Adrenal gland (tissue), 12 donors: ENCODE measurements around the gene ANKRD49. TPM values are rescaled to one million over a fixed set of nuclear protein-coding genes. Genes with fewer than 3 reads are reported as not detected.
"Not testable (repeated sequence)": the region's sequence is repeated elsewhere in the genome, so short reads cannot be mapped to it uniquely, and the experiment has no call there.

ENCODE experiments used
- DNase-seq, 7 donors: peaks; one replicate each; pipeline ENCODE4 v3.0.0-alpha.2; 2019 to 2020
- H3K27ac ChIP-seq, 5 donors: fragments of 200-600 bp; sonication (generic) in 4 of 5; 1 replicate in 3 of 5; 2 replicates in 2 of 5; pipeline versions ENCODE4 v1.5.1 to v1.8.0; 2016 to 2020; ENCODE audit warnings: mild to moderate bottlenecking in 1 of 5
- H3K27me3 ChIP-seq: fragments of 200-600 bp; 2 replicates; pipeline ENCODE4 v1.8.0; 2021
- H3K36me3 ChIP-seq, 2 donors: fragments of 200-600 bp; replicated peaks in 1 of 2; 1 replicate in 1 of 2; 2 replicates in 1 of 2; pipeline versions ENCODE4 v1.5.1 to v1.8.0; 2018 to 2022
- H3K4me1 ChIP-seq, 2 donors: fragments of 200-600 bp; replicated peaks in 1 of 2; 1 replicate in 1 of 2; 2 replicates in 1 of 2; pipeline versions ENCODE4 v1.5.1 to v1.8.0; 2018 to 2021
- H3K4me3 ChIP-seq, 4 donors: fragments of 200-600 bp; sonication (generic) in 3 of 4; one replicate each; pipeline ENCODE4 v1.5.1; 2016 to 2018
- H3K9me3 ChIP-seq, 3 donors: fragments of 200-600 bp; sonication (generic) in 1 of 3; replicated peaks in 1 of 3; 1 replicate in 2 of 3; 2 replicates in 1 of 3; pipeline versions ENCODE4 v1.5.1 to v1.8.0; 2016 to 2021
- POLR2A ChIP-seq, 2 donors: fragments of 450-650 bp; IDR thresholded peaks; one replicate each; pipeline ENCODE4 v1.6.1; 2017; ENCODE audit warnings: antibody characterized with exemption in 2 of 2, mild to moderate bottlenecking in 2 of 2, moderate library complexity in 1 of 2
- WGBS, 4 donors: extraction: QIAGEN DNeasy Blood & Tissue Kit in 2 of 4; methylation state at CpG; one replicate each; pipeline versions ENCODE4 v1.1.5 to v1.1.7; 2013 to 2017; 5-methylcytosine and 5-hydroxymethylcytosine counted together
- intact Hi-C, 2 donors: fragments of 100-400 bp; cut with DNase I; formaldehyde crosslinking; loops; one replicate each; pipeline versions ENCODE4 v1.14.1 to v1.15.0; 2022 to 2023
- polyA plus RNA-seq, 3 donors: library from polyadenylated mRNA; stranded (reverse); fragments of 200-250 nt in 2 of 3; fragments of 350-450 nt in 1 of 3; fragmentation: Illumina TruSeq in 1 of 3; extraction: RNeasy Lipid Tissue Mini Kit (QIAGEN cat#74804) in 1 of 3; gene quantifications; one replicate each; pipeline ENCODE4 v1.2.3, GENCODE V29; 2013 to 2014
- total RNA-seq, 9 donors: library from RNA; depleted of rRNA in 4 of 9; stranded (reverse); fragments of >200 nt in 4 of 9; fragments of 120-200 nt in 1 of 9; fragmentation: NEBNext Ultra II Directional in 1 of 9; extraction: Animal tissue kit (Norgen Biotek cat#: 25700) in 1 of 9; gene quantifications; one replicate each; pipeline versions ENCODE4 v1.1.0 to v1.2.4, GENCODE V29; 2013 to 2023
- TF ChIP-seq, protein P1 (sequence below), 6 experiments: fragments of 450-650 bp in 4 of 6; fragments of 200-600 bp in 2 of 6; sonication (generic) in 1 of 6; IDR thresholded peaks; 1 replicate in 5 of 6; 2 replicates in 1 of 6; pipeline versions ENCODE4 v1.5.1 to v1.8.0; 2016 to 2021; ENCODE audit warnings: antibody characterized with exemption in 6 of 6, mild to moderate bottlenecking in 2 of 6, moderate library complexity in 1 of 6
- donor health status: healthy with polysubstance abuse.
- donor health status: Bipolar disorder and iron deficiency.
- donor health status: DM: yes; HTN: yes; CAD: no.
- donor health status: DM: no; HTN: no; CAD: no.
- donor health status: DM: no; HTN: no; CAD: no.
- donor health status: DM: yes; HTN: yes; CAD: no.

The ANKRD49 gene
- total and polyA plus RNA-seq, 12 donors = 5.0 to 33.7 (median 12.4) TPM

- WGBS, 4 donors = 2 to 20% (median 11%) methylated on average over 3 of the region's 3 CpGs
These were observed 11.0 kb downstream of the ANKRD49 start for GRCh38 chr11:94504689-94505293.

GRCh38 chr11:94506513-94506912 is 12.7 kb downstream of the ANKRD49 start:
- not testable (repeated sequence) for H3K4me3 ChIP-seq, H3K27me3 ChIP-seq, H3K9me3 ChIP-seq, H3K36me3 ChIP-seq, H3K27ac ChIP-seq, H3K4me1 ChIP-seq
- peak in 3 of 7 donors; percentile 11 to 34 (median 33) for DNase-seq
- 60 to 74% (median 69%) methylated on average over 5 of the region's 5 CpGs for WGBS, 4 donors
- intact Hi-C loops = loop anchor here in 1 of 2 donors (10.0 kb wide), 3 partner anchors 332 to 612 kb away; no protein-coding TSS in a partner anchor

More at GRCh38 chr11:94504689-94505293, 11.0 kb downstream of the ANKRD49 start:
- TF ChIP-seq, protein P1, sequence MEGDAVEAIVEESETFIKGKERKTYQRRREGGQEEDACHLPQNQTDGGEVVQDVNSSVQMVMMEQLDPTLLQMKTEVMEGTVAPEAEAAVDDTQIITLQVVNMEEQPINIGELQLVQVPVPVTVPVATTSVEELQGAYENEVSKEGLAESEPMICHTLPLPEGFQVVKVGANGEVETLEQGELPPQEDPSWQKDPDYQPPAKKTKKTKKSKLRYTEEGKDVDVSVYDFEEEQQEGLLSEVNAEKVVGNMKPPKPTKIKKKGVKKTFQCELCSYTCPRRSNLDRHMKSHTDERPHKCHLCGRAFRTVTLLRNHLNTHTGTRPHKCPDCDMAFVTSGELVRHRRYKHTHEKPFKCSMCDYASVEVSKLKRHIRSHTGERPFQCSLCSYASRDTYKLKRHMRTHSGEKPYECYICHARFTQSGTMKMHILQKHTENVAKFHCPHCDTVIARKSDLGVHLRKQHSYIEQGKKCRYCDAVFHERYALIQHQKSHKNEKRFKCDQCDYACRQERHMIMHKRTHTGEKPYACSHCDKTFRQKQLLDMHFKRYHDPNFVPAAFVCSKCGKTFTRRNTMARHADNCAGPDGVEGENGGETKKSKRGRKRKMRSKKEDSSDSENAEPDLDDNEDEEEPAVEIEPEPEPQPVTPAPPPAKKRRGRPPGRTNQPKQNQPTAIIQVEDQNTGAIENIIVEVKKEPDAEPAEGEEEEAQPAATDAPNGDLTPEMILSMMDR (IDR thresholded peaks at IDR 0.05) = peak; percentile 54 to 80 (median 58)
- TF ChIP-seq POLR2A (IDR thresholded peaks at IDR 0.05) = no peak
- intact Hi-C loops = loop anchor here in 1 of 2 donors (10.0 kb wide), 3 partner anchors 330 to 610 kb away; no protein-coding TSS in a partner anchor
- no peak for DNase-seq
- Histone ChIP-seq H3K9me3 (no peaks in the 10 kb centered on the region), H3K27ac (no peak overlapping the region), H3K4me3 (no peak overlapping the region), H3K27me3 (no peaks in the 10 kb centered on the region), H3K36me3 (peaks cover 0 to 5% of the 10 kb centered on the region in 2 donors), H3K4me1 (no peaks in the 10 kb centered on the region)

- Histone ChIP-seq H3K9me3 (no peaks in the 10 kb centered on the region), H3K4me3 (no peak overlapping the region), H3K27ac (no peak overlapping the region), H3K36me3 (no peaks in the 10 kb centered on the region), H3K27me3 (no peaks in the 10 kb centered on the region), H3K4me1 (peaks cover 8% of the 10 kb centered on the region in 2 donors)
- DNase-seq = no peak
- TF ChIP-seq POLR2A (IDR thresholded peaks at IDR 0.05) = no peak
- TF ChIP-seq, protein P1 (IDR thresholded peaks at IDR 0.05) = no peak
- 64 to 82% (median 69%) methylated on average over 4 of the region's 4 CpGs for WGBS, 4 donors
- intact Hi-C loops = loop anchor here in 1 of 2 donors (10.0 kb wide), 3 partner anchors 333 to 613 kb away; no protein-coding TSS in a partner anchor
These were observed 13.7 kb downstream of the ANKRD49 start for GRCh38 chr11:94507485-94507884.

DNA sequence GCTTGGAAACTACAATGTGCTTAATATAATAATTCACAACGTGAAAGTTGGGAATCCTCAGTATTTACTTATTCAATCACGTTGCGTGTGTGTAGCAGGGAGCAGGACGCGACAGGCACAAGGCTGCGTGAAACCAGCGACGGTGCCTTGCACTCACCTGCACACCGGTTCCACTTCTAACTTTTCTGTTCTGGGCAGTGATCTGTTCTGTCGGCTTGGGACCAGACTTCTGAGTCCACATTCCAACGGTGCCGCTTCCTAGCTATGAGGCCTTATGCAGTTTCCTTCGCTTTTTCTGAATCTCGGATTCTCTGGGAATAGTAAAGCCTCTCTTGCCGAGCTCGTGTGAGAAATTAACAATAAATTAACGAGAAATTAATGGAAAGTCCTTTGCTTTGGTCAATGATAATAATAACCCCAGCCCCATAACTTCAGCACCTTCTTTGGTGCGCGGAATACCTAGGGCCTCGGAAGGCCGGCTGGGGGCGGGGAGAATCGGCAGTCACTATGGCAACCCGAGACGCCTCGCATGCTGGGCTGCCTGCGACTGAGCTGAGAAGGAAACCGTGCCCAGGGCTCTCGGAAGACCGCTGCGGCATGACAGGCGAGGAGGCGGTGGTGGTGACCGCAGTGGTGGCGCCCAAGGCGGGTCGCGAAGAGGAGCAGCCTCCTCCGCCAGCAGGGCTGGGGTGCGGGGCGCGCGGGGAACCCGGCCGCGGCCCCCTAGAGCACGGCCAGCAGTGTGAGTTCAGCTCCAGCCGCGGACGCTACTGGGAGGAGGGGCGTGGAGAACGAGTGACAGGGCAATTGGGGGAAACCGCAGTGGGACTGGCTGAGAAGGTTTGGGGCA is 18.4 kb downstream of the ANKRD49 start, which contains the start of gene C11orf97:
C11orf97 (plus strand) TSS at position 530 of the 850 bp plus-strand sequence; CDS start at position 598, 68 bp downstream.
- DNase-seq = peak; percentile 60 to 75 (median 62)
- no peaks in the 10 kb centered on the region for H3K27me3 ChIP-seq
- intact Hi-C loops = no loop called here
- no peaks in the 10 kb centered on the region for H3K9me3 ChIP-seq
- peaks cover 10 to 14% of the 10 kb centered on the region in 2 donors for H3K4me1 ChIP-seq
- TF ChIP-seq POLR2A (IDR thresholded peaks at IDR 0.05) = no peak
- TF ChIP-seq, protein P1 (IDR thresholded peaks at IDR 0.05) = no peak
- 18 to 24% (median 20%) methylated on average over 38 to 53 of the region's 53 CpGs for WGBS, 4 donors
- no peak within 1 kb of the TSS for H3K27ac ChIP-seq
- H3K4me3 ChIP-seq = peak within 1 kb of the TSS in 2 of 4 donors; percentile 36 to 64
- H3K36me3 ChIP-seq = no peaks in the 10 kb centered on the region
